Measurements from ENCODE around the gene TEKT5. TPM values are rescaled to one million over a fixed set of nuclear protein-coding genes. Genes with fewer than 3 reads are reported as not detected.

The TEKT5 gene
- total RNA-seq, 1 experiment from 2014 or later = not detected

DNA sequence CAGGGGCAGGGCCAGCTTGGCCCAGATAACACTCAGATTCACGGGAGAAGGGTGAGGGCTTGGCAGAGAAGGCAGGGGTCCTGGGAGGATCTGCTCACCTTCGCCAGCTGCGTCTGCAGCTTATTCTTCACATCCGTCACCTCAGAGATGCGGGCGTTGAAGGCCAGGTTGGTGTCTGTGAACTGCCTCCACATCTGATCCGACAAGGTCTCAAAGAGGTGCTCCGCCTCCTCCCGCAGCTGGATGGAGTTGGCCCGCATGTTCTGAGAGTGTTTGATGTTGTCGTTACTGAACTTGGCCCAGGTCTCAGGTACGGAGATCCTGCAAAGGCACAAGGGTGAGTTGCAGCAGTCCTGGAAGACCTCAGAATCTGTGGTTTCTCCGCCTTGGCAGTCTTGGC lies 18.9 kb downstream of the TEKT5 start:
- Mint-ChIP-seq H3K36me3 (ENCODE audit: insufficient read depth, unreplicated experiment) (no peaks in the 10 kb centered on the region), H3K27ac (ENCODE audit: unreplicated experiment) (no peak overlapping the region), H3K9me3 (ENCODE audit: unreplicated experiment) (no peaks in the 10 kb centered on the region), H3K4me1 (ENCODE audit: low read depth, unreplicated experiment) (no peaks in the 10 kb centered on the region), H3K27me3 (ENCODE audit: insufficient read depth, unreplicated experiment) (no peaks in the 10 kb centered on the region), H3K4me3 (ENCODE audit: unreplicated experiment) (no peak overlapping the region)
- no peaks in the 10 kb centered on the region for H3K9me3 ChIP-seq
- no peak for DNase-seq
- no peak for TF ChIP-seq CTCF (IDR thresholded peaks at IDR 0.05; ENCODE audit: insufficient read depth in 1 of 2, low read depth in 1 of 2, low read length in 1 of 2, severe bottlenecking in 1 of 2, unreplicated experiment in 1 of 2)
- POLR2A ChIA-PET = no interaction called here
- no peaks in the 10 kb centered on the region for H3K4me1 ChIP-seq
- CTCF ChIA-PET = no interaction called here
- H3K4me3 ChIP-seq (ENCODE audit: low read depth, low read length) = no peak overlapping the region
- H3K36me3 ChIP-seq (ENCODE audit: control insufficient read depth, insufficient read depth, low read length) = no peaks in the 10 kb centered on the region
- intact Hi-C loops (cut with micrococcal nuclease; ENCODE audit: unreplicated experiment) = no loop called here
- BruUV-seq (replicated peaks) = no TSS peak
- H3K27me3 ChIP-seq (replicated peaks; ENCODE audit: control insufficient read depth, insufficient read depth, low read length) = no peaks in the 10 kb centered on the region

DNA sequence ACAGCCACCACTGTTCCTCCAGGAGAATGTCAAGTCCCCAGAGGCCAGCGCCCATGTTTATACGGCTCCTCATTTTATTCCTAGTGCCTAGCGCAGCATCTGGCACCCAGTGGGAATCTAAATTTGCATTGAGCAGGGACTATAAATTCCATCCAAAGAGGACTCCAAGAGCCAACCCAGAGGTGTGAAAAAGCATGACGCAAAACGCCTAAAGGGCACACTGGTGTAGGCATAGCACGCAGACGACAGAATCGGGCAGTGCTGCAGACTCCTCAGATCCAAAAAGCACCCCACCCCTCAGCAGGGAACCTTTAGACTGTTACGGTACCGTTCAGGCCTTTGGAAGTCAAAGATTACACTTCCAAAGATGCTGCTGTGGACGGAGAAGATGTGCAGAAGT lies 19.5 kb downstream of the TEKT5 start:
- H3K9me3 ChIP-seq = no peaks in the 10 kb centered on the region
- Mint-ChIP-seq H3K4me3 (ENCODE audit: unreplicated experiment) (no peak overlapping the region), H3K36me3 (ENCODE audit: insufficient read depth, unreplicated experiment) (no peaks in the 10 kb centered on the region), H3K9me3 (ENCODE audit: unreplicated experiment) (no peaks in the 10 kb centered on the region), H3K27me3 (ENCODE audit: insufficient read depth, unreplicated experiment) (no peaks in the 10 kb centered on the region), H3K4me1 (ENCODE audit: low read depth, unreplicated experiment) (no peaks in the 10 kb centered on the region), H3K27ac (ENCODE audit: unreplicated experiment) (no peak overlapping the region)
- no peaks in the 10 kb centered on the region for H3K4me1 ChIP-seq
- CTCF ChIA-PET = no interaction called here
- H3K4me3 ChIP-seq (ENCODE audit: low read depth, low read length) = no peak overlapping the region
- BruUV-seq (replicated peaks) = no TSS peak
- POLR2A ChIA-PET = no interaction called here
- no peaks in the 10 kb centered on the region for H3K27me3 ChIP-seq (replicated peaks; ENCODE audit: control insufficient read depth, insufficient read depth, low read length)
- TF ChIP-seq CTCF (IDR thresholded peaks at IDR 0.05; ENCODE audit: insufficient read depth in 1 of 2, low read depth in 1 of 2, low read length in 1 of 2, severe bottlenecking in 1 of 2, unreplicated experiment in 1 of 2) = no peak
- H3K36me3 ChIP-seq (ENCODE audit: control insufficient read depth, insufficient read depth, low read length) = no peaks in the 10 kb centered on the region
- no peak for DNase-seq
- intact Hi-C loops (cut with micrococcal nuclease; ENCODE audit: unreplicated experiment) = no loop called here

GRCh38 chr16:10671729-10672128 lies 23.0 kb downstream of the TEKT5 start:
- POLR2A ChIA-PET = no interaction called here
- Mint-ChIP-seq H3K27me3 (ENCODE audit: insufficient read depth, unreplicated experiment) (no peaks in the 10 kb centered on the region), H3K36me3 (ENCODE audit: insufficient read depth, unreplicated experiment) (no peaks in the 10 kb centered on the region), H3K4me1 (ENCODE audit: low read depth, unreplicated experiment) (peaks cover 5% of the 10 kb centered on the region), H3K4me3 (ENCODE audit: unreplicated experiment) (no peak overlapping the region), H3K27ac (ENCODE audit: unreplicated experiment) (no peak overlapping the region), H3K9me3 (ENCODE audit: unreplicated experiment) (no peaks in the 10 kb centered on the region)
- H3K9me3 ChIP-seq = no peaks in the 10 kb centered on the region
- no peaks in the 10 kb centered on the region for H3K36me3 ChIP-seq (ENCODE audit: control insufficient read depth, insufficient read depth, low read length)
- no peak for DNase-seq
- H3K27me3 ChIP-seq (replicated peaks; ENCODE audit: control insufficient read depth, insufficient read depth, low read length) = no peaks in the 10 kb centered on the region
- TF ChIP-seq CTCF (IDR thresholded peaks at IDR 0.05; ENCODE audit: insufficient read depth in 1 of 2, low read depth in 1 of 2, low read length in 1 of 2, severe bottlenecking in 1 of 2, unreplicated experiment in 1 of 2) = no peak
- CTCF ChIA-PET = no interaction called here
- intact Hi-C loops (cut with micrococcal nuclease; ENCODE audit: unreplicated experiment) = no loop called here
- H3K4me3 ChIP-seq (ENCODE audit: low read depth, low read length) = no peak overlapping the region
- no peaks in the 10 kb centered on the region for H3K4me1 ChIP-seq
- no TSS peak for BruUV-seq (replicated peaks)

All from Caco-2 (cell line).